ENCODE results near the gene ADCK1. TPM values are rescaled to one million over a fixed set of nuclear protein-coding genes. Genes with fewer than 3 reads are reported as not detected.

The ADCK1 gene
- total and polyA plus RNA-seq, 2 donors (not counting 3 experiments of a cell fraction or from before 2014, with no cell fraction given) = 4.2 to 6.9 TPM

GRCh38 chr14:77800814-77801213, 905 bp downstream of the ADCK1 start:
- H3K9me3 ChIP-seq (replicated peaks; ENCODE audit: control insufficient read depth, insufficient read depth, low read length) = no peaks in the 10 kb centered on the region
- intact Hi-C loops (cut with micrococcal nuclease) (loop anchor here (1.0 to 2.0 kb wide), 3 partner anchors 40 to 146 kb away; partner anchors contain the start of gene SNW1), dilution Hi-C loops (cut with MboI; ENCODE audit: extremely low pct_ligation_motif_present, low sequenced_read_pairs) (no loop called here)
- H3K27ac ChIP-seq (ENCODE audit: insufficient read depth, low read depth, low read length) = no peak overlapping the region
- no peaks in the 10 kb centered on the region for H3K9me1 ChIP-seq (replicated peaks; ENCODE audit: control insufficient read depth, extremely low read depth, insufficient read depth, low read length)
- FAIRE-seq (no peak), DNase-seq (ENCODE audit: low read depth, low spot score) (no peak)
- peak overlapping the region; percentile 51 for H3K4me2 ChIP-seq (ENCODE audit: insufficient read depth, low read length)
- no TSS peak for BruUV-seq (replicated peaks)
- no peaks in the 10 kb centered on the region for H4K20me1 ChIP-seq (replicated peaks; ENCODE audit: control insufficient read depth, extremely low read depth, insufficient read depth, low read length)
- no peaks in the 10 kb centered on the region for H3K27me3 ChIP-seq (ENCODE audit: control insufficient read depth in 2 of 2, insufficient read depth in 2 of 2, low read length in 2 of 2)
- peak overlapping the region in 1 of 3 experiments; percentile 62 for H3K4me3 ChIP-seq (replicated peaks in 1 of 3; ENCODE audit: insufficient read depth in 1 of 3, low read depth in 1 of 3, low read length in 3 of 3)
- CTCF ChIA-PET = interaction anchor here (1.0 to 2.7 kb wide), 9 partner anchors 11 to 187 kb away, joined by 3 to 16 read pairs (median 4); partner anchors contain the start of gene SNW1
- peaks cover 5% of the 10 kb centered on the region for H3K4me1 ChIP-seq (ENCODE audit: control insufficient read depth, extremely low read depth, insufficient read depth, low read length)
- POLR2A ChIA-PET = no interaction called here
- no peak for TF ChIP-seq FOS (IDR thresholded peaks at IDR 0.05; ENCODE audit: borderline replicate concordance, insufficient read depth, low read length)
- no peak for TF ChIP-seq EZH2 (IDR thresholded peaks at IDR 0.05; ENCODE audit: borderline replicate concordance, low read depth, low read length, severe bottlenecking)
- TF ChIP-seq GATA2 (IDR thresholded peaks at IDR 0.05; ENCODE audit: insufficient read depth, insufficient read length, low read depth, low read length) = no peak
- TF ChIP-seq JUN (IDR thresholded peaks at IDR 0.05; ENCODE audit: borderline replicate concordance, insufficient read depth, insufficient read length, low read depth) = no peak
- no peak for TF ChIP-seq CTCF (IDR thresholded peaks at IDR 0.05; ENCODE audit: extremely low read depth in 1 of 2, insufficient read depth in 1 of 2, low read depth in 1 of 2, low read length in 2 of 2)
- TF ChIP-seq POLR2AphosphoS5 (IDR thresholded peaks at IDR 0.05; ENCODE audit: insufficient read depth, low read depth, low read length) = no peak
- no peak for TF ChIP-seq MAX (IDR thresholded peaks at IDR 0.05; ENCODE audit: insufficient read depth, insufficient read length)
- no peak for TF ChIP-seq MYC (IDR thresholded peaks at IDR 0.05; ENCODE audit: low read depth, low read length)
- TF ChIP-seq POLR2A (IDR thresholded peaks at IDR 0.05; ENCODE audit: low read depth, low read length) = no peak
- H3K9ac ChIP-seq (replicated peaks; ENCODE audit: extremely low read depth, insufficient read depth, low read length) = no peak overlapping the region
- no peaks in the 10 kb centered on the region for H3K36me3 ChIP-seq (ENCODE audit: control insufficient read depth in 2 of 2, extremely low read depth in 1 of 2, insufficient read depth in 2 of 2, low read length in 2 of 2)
- H3K79me2 ChIP-seq (ENCODE audit: control insufficient read depth, insufficient read depth, low read length) = no peaks in the 10 kb centered on the region
- H2AFZ ChIP-seq (ENCODE audit: low read depth, low read length) = peak overlapping the region; percentile 85
